DMS79 treated with DMSO at 0.1 percent for 48 hours (cell line): ENCODE measurements around the gene PHTF2.
A peak's percentile ranks its signal among the peaks of the same experiment; 100 is the strongest.
"Not testable (repeated sequence)": the region's sequence is repeated elsewhere in the genome, so short reads cannot be mapped to it uniquely, and the experiment has no call there.

ENCODE experiments used
- DNase-seq: peaks from one replicate; lab custom pipeline; 2025; lab: John Stamatoyannopoulos, UW

PHTF2 gene

GRCh38 chr7:77830649-77831355 lies 32.2 kb downstream of the PHTF2 start:
- DNase-seq, result peak; percentile 91

GRCh38 chr7:77831481-77831880 lies 32.9 kb downstream of the PHTF2 start:
- no peak for DNase-seq

- DNase-seq, result no peak
Measured at GRCh38 chr7:77831953-77832352, 33.4 kb downstream of the PHTF2 start.

GRCh38 chr7:77833136-77833535 lies 34.6 kb downstream of the PHTF2 start:
- DNase-seq, result no peak

- DNase-seq, result not testable (repeated sequence)
Measured at GRCh38 chr7:77836425-77836824, 37.9 kb downstream of the PHTF2 start.

- DNase-seq, result no peak
Measured at GRCh38 chr7:77837275-77837674, 38.7 kb downstream of the PHTF2 start.

GRCh38 chr7:77837966-77838365 lies 39.4 kb downstream of the PHTF2 start:
- DNase-seq, result no peak

GRCh38 chr7:77838929-77839491 lies 40.4 kb downstream of the PHTF2 start:
- no peak for DNase-seq

- DNase-seq, result no peak
Measured at GRCh38 chr7:77839919-77840318, 41.3 kb downstream of the PHTF2 start.

GRCh38 chr7:77843194-77843593 lies 44.6 kb downstream of the PHTF2 start:
- DNase-seq, result no peak

GRCh38 chr7:77846317-77847092 lies 47.9 kb downstream of the PHTF2 start:
- DNase-seq, result no peak

GRCh38 chr7:77855371-77856083 lies 57.0 kb downstream of the PHTF2 start:
- no peak for DNase-seq

GRCh38 chr7:77858278-77858677 lies 59.7 kb downstream of the PHTF2 start:
- DNase-seq, result no peak

- no peak for DNase-seq
Measured at GRCh38 chr7:77859343-77859742, 60.8 kb downstream of the PHTF2 start.

- DNase-seq, result no peak
Measured at GRCh38 chr7:77862691-77863090, 64.1 kb downstream of the PHTF2 start.

- no peak for DNase-seq
Measured at GRCh38 chr7:77863860-77864259, 65.3 kb downstream of the PHTF2 start.

- no peak for DNase-seq
Measured at GRCh38 chr7:77866370-77866769, 67.8 kb downstream of the PHTF2 start.

GRCh38 chr7:77866786-77867536 lies 68.4 kb downstream of the PHTF2 start:
- DNase-seq, result no peak

- no peak for DNase-seq
Measured at GRCh38 chr7:77867537-77867865, 68.9 kb downstream of the PHTF2 start.

GRCh38 chr7:77872256-77872655 lies 73.7 kb downstream of the PHTF2 start:
- DNase-seq, result not testable (repeated sequence)

- not testable (repeated sequence) for DNase-seq
Measured at GRCh38 chr7:77873416-77874327, 75.1 kb downstream of the PHTF2 start.
